PFSK-1 (cell line): ENCODE measurements around the gene UBFD1.

ENCODE experiments used
- FOXP2 ChIP-seq: optimal IDR thresholded peaks from 2 replicates; pipeline ENCODE3; 2011; ENCODE audit warnings: borderline replicate concordance, control low read depth, inconsistent platforms; ENCODE audit not compliant: insufficient read depth; ENCODE audit errors: extremely low read length, extremely low read depth
- POLR2AphosphoS5 ChIP-seq: IDR thresholded peaks from 2 replicates; pipeline ENCODE4 v1.6.1; 2012; ENCODE audit warnings: low read depth, mild to moderate bottlenecking, control low read depth, low read length, moderate library complexity
- REST ChIP-seq, 2 experiments: IDR thresholded peaks; 2 replicates each; pipeline versions ENCODE4 v1.6.1 to v1.8.0; 2011 to 2012; ENCODE audit warnings: low read depth in 2 of 2, low read length in 2 of 2, control low read depth in 1 of 2, inconsistent platforms in 1 of 2, mild to moderate bottlenecking in 1 of 2, moderate library complexity in 1 of 2; ENCODE audit not compliant: insufficient read depth in 1 of 2
- SIN3A ChIP-seq: IDR thresholded peaks from 2 replicates; pipeline ENCODE4 v1.6.1; 2012; ENCODE audit warnings: mild to moderate bottlenecking, low read length, moderate library complexity, borderline replicate concordance; ENCODE audit not compliant: insufficient read depth
- TAF1 ChIP-seq: IDR thresholded peaks from 2 replicates; pipeline ENCODE4 v1.6.1; 2012; ENCODE audit warnings: low read length, control low read depth, borderline replicate concordance; ENCODE audit not compliant: insufficient read depth

UBFD1 gene

GRCh38 chr16:23564575-23565363 is 7.2 kb downstream of the UBFD1 start:
- no peak for TF ChIP-seq REST (IDR thresholded peaks at IDR 0.05; ENCODE audit: insufficient read depth in 1 of 2, low read depth in 2 of 2, low read length in 2 of 2)
- TF ChIP-seq POLR2AphosphoS5: no peak
- no peak for TF ChIP-seq SIN3A

GRCh38 chr16:23566724-23567123 is 9.2 kb downstream of the UBFD1 start:
- TF ChIP-seq REST (IDR thresholded peaks at IDR 0.05; ENCODE audit: insufficient read depth in 1 of 2, low read depth in 2 of 2, low read length in 2 of 2): no peak
- TF ChIP-seq POLR2AphosphoS5: no peak
- TF ChIP-seq TAF1: no peak
- no peak for TF ChIP-seq SIN3A
- TF ChIP-seq FOXP2: no peak

GRCh38 chr16:23567602-23568001 is 10.1 kb downstream of the UBFD1 start:
- no peak for TF ChIP-seq REST (IDR thresholded peaks at IDR 0.05; ENCODE audit: insufficient read depth in 1 of 2, low read depth in 2 of 2, low read length in 2 of 2)
- no peak for TF ChIP-seq TAF1

- no peak for TF ChIP-seq POLR2AphosphoS5
- no peak for TF ChIP-seq TAF1
- TF ChIP-seq REST (IDR thresholded peaks at IDR 0.05; ENCODE audit: insufficient read depth in 1 of 2, low read depth in 2 of 2, low read length in 2 of 2): no peak
- no peak for TF ChIP-seq FOXP2
- no peak for TF ChIP-seq SIN3A
These were observed 13.6 kb downstream of the UBFD1 start for GRCh38 chr16:23570992-23571632.
